ENCODE data around the gene LSM14A. TPM values are rescaled to one million over a fixed set of nuclear protein-coding genes. Genes with fewer than 3 reads are reported as not detected.

LSM14A gene
- total RNA-seq, 2 experiments from 2014 or later, result 87.9 to 102 TPM

DNA sequence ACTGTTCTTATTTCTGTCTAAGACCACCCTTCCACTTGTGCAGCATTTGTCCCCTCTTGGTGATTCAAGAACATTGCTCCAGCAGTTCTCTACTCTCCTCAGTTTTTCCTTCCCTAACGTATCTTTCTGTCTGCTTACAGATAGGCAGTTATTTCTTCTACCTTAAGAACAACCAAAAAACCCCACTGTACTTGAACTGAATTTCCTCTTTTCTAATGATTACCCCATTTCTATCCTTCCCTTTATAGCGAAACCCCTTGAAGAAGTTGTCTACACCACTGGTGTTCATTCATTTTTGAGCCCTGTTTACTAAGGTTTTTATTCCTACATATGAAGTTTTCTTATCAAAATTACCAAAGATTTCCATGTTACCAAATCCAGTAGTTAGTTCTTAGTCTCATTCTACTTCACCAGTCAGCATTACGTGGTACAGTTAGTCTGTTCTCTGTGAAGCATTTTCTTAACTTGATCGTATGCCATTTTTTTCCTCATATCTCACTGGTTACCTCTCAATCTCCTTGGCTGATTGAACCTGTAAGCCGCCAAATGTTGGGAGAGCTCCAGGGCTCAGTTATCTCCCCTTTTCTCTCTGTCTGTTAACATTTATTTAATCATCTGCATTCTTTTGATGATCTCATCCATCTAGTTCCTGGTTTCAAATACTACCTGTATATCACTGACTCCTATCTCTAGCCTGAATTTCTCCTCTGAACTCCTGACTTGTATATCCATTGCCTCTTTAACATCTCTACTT, 9.0 kb downstream of the LSM14A start:
- CTCF ChIA-PET, result no interaction called here
- Mint-ChIP-seq H3K9me3 (no peaks in the 10 kb centered on the region), H3K27ac (peak overlapping the region; percentile 52), H3K4me1 (ENCODE audit: low read depth) (peaks cover 81% of the 10 kb centered on the region), H3K36me3 (ENCODE audit: low read depth) (peaks cover 15% of the 10 kb centered on the region), H3K27me3 (ENCODE audit: low read depth) (no peaks in the 10 kb centered on the region), H3K4me3 (no peak overlapping the region)
- no peak for DNase-seq
- intact Hi-C loops (cut with micrococcal nuclease), result no loop called here

DNA sequence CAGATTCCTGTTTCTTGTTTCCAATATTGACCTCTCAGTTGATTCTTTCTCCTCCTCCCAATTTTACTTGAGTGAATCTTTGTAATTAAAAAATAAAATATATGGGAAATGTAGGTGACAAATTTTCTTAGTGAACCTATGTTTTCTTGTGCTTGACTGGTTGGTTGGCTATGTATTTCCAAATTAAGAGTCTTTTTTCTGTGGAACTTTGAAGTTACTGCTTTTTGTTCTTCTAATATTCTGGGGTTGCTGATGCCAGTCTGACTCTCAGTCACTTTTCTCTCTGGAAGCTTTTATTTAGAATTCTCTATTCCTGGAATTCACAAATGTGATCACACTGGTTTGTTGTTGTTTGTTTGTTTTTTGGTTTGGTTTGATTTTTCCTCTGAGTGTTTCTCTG, 9.8 kb downstream of the LSM14A start:
- Mint-ChIP-seq H3K4me3 (no peak overlapping the region), H3K4me1 (ENCODE audit: low read depth) (peaks cover 79% of the 10 kb centered on the region), H3K9me3 (no peaks in the 10 kb centered on the region), H3K27me3 (ENCODE audit: low read depth) (no peaks in the 10 kb centered on the region), H3K36me3 (ENCODE audit: low read depth) (peaks cover 17% of the 10 kb centered on the region), H3K27ac (no peak overlapping the region)
- intact Hi-C loops (cut with micrococcal nuclease), result no loop called here
- CTCF ChIA-PET, result interaction anchor here (0.7 kb wide), 1 partner anchor 12 kb away, joined by 3 read pairs; no protein-coding TSS in a partner anchor
- no peak for DNase-seq

DNA sequence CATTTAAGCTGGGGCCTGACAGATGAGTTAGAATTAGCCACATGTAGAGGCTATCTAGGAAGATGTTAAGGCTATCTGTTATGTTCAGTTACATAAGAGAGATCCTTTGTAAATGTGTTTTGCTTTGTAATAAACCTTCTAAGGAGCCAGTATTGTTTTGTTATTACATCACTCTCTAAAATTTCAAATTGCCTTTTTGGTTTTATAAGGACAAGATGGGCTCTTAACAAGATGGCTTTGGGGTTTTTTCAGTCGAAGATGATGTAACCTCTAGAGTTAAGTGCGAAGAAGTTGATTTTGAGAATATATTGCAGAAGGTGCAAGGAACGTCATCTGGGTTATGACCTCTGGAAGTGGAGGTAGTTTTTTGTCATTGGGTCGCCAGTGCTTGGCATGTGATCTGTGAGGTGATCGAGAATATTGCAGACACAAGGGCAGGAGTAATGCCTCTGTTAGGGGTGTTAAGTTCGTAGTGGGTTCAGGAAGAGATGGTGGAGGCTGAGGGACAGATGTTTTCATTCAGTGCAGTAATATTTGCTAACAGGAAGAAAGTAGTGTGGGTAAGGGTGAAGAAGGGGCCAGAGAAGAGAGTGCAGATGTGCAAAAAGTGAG, 12.7 kb downstream of the LSM14A start:
- no peak overlapping the region for H3K4me3 Mint-ChIP-seq
- peaks cover 13% of the 10 kb centered on the region for H3K36me3 Mint-ChIP-seq (ENCODE audit: low read depth)
- intact Hi-C loops (cut with micrococcal nuclease), result no loop called here
- H3K4me1 Mint-ChIP-seq (ENCODE audit: low read depth), result peaks cover 79% of the 10 kb centered on the region
- H3K9me3 Mint-ChIP-seq, result no peaks in the 10 kb centered on the region
- H3K27me3 Mint-ChIP-seq (ENCODE audit: low read depth), result no peaks in the 10 kb centered on the region
- DNase-seq, result no peak
- peak overlapping the region; percentile 62 for H3K27ac Mint-ChIP-seq
- CTCF ChIA-PET, result interaction anchor here (0.7 kb wide), 1 partner anchor 142 kb away, joined by 3 read pairs; no protein-coding TSS in a partner anchor

DNA sequence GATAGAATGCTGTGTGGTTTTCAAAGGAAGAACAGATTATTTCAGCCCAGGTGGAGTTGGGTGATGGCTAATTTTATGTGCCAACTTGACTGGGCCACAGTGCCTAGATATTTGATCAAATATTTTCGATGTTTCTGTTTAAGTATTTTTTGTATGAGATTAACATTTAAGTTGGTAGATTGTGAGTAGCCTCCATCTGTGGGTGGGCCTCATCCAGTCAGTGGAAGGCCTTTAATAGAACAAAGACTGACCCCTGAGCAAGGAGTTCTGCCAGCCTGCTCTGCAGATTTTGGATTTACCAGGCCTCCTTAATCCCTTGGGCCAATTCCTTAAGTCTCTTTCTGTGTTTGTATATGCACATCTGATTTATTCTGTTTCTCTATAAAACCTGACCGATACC, 13.9 kb downstream of the LSM14A start:
- DNase-seq, result no peak
- intact Hi-C loops (cut with micrococcal nuclease), result no loop called here
- Mint-ChIP-seq H3K27ac (no peak overlapping the region), H3K36me3 (ENCODE audit: low read depth) (peaks cover 4% of the 10 kb centered on the region), H3K9me3 (no peaks in the 10 kb centered on the region), H3K4me3 (no peak overlapping the region), H3K4me1 (ENCODE audit: low read depth) (peaks cover 79% of the 10 kb centered on the region), H3K27me3 (ENCODE audit: low read depth) (no peaks in the 10 kb centered on the region)
- CTCF ChIA-PET, result no interaction called here

DNA sequence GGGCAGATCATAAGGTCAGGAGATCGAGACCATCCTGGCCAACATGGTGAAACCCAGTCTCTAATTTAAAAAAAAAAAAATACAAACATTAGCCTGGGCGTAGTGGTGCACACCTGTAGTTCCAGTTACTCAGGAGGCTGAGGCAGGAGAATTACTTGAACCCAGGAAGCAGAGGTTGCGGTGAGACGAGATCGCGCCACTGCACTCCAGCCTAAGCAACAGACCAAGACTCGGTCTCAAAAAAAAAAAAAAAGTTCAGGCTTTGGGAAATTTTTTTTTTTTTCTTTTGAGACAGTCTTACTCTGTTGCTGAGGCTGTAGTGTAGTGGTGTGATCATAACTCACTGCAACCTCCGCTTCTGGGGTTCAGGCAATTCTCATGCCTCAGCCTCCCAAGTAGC, 14.7 kb downstream of the LSM14A start:
- no peak overlapping the region for H3K4me3 Mint-ChIP-seq
- intact Hi-C loops (cut with micrococcal nuclease), result no loop called here
- peaks cover 3% of the 10 kb centered on the region for H3K36me3 Mint-ChIP-seq (ENCODE audit: low read depth)
- no peak for DNase-seq
- no peaks in the 10 kb centered on the region for H3K27me3 Mint-ChIP-seq (ENCODE audit: low read depth)
- peaks cover 79% of the 10 kb centered on the region for H3K4me1 Mint-ChIP-seq (ENCODE audit: low read depth)
- H3K27ac Mint-ChIP-seq, result no peak overlapping the region
- CTCF ChIA-PET, result no interaction called here
- no peaks in the 10 kb centered on the region for H3K9me3 Mint-ChIP-seq

DNA sequence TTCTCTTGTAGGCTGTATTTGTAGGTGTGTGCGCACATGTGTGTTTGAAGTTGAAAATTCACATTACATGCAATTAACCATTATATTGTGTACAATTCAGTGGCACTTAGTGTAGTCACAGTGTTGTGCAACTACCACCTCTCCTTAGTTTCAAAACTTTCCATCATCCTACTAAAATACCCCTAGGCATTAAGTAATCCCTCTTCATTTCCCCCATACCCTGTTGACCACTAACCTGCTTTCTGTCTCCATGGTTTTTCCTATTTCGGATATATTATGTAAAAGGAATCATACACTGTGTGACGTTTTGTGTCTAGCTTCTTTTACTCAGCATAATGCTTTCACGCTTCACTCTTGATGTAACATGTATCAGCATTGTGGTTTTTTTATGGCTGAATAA, 16.1 kb downstream of the LSM14A start:
- H3K4me3 Mint-ChIP-seq, result no peak overlapping the region
- no peaks in the 10 kb centered on the region for H3K9me3 Mint-ChIP-seq
- H3K36me3 Mint-ChIP-seq (ENCODE audit: low read depth), result peaks cover 3% of the 10 kb centered on the region
- DNase-seq, result no peak
- CTCF ChIA-PET, result interaction anchor here (1.4 kb wide), 1 partner anchor 9 kb away, joined by 3 read pairs; no protein-coding TSS in a partner anchor
- no peaks in the 10 kb centered on the region for H3K27me3 Mint-ChIP-seq (ENCODE audit: low read depth)
- H3K4me1 Mint-ChIP-seq (ENCODE audit: low read depth), result peaks cover 69% of the 10 kb centered on the region
- intact Hi-C loops (cut with micrococcal nuclease), result no loop called here
- H3K27ac Mint-ChIP-seq, result no peak overlapping the region

DNA sequence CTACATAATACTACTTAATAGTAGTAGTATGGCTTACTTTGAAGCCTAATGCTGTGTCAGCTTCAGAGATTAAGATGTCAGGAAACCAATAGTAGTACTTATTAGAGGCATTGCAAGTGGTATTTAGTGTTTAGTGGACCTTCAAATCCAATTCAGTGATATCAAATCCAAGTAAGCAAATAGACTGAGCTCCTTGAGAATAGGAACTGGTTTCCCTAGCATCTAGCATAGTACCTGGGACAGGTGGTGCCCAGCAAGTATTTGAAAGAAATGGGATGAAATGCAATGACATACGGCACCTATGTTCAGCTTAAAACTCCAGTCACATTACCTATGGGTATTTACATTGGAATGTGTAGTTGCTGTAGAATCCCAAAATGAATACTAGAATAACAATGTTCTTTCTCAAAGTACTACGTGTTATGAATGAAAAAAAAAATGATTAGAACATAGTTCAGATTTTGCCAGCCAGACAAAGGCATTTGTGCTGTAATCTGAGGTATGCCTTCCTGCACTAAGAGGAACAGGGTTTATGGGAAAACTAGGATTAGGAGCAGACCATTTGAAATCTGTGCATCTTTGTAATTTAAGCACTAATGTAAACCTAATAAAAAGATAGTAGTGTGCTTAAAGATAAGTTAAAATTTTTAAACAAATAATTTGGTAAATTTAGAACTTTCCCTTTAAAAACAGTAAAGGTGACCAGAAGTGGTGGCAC, 17.1 kb downstream of the LSM14A start:
- intact Hi-C loops (cut with micrococcal nuclease), result no loop called here
- CTCF ChIA-PET, result interaction anchor here (1.4 kb wide), 1 partner anchor 8 kb away, joined by 3 read pairs; no protein-coding TSS in a partner anchor
- Mint-ChIP-seq H3K4me3 (no peak overlapping the region), H3K27ac (no peak overlapping the region), H3K36me3 (ENCODE audit: low read depth) (peaks cover 6% of the 10 kb centered on the region), H3K4me1 (ENCODE audit: low read depth) (peaks cover 70% of the 10 kb centered on the region), H3K9me3 (no peaks in the 10 kb centered on the region), H3K27me3 (ENCODE audit: low read depth) (no peaks in the 10 kb centered on the region)
- no peak for DNase-seq

DNA sequence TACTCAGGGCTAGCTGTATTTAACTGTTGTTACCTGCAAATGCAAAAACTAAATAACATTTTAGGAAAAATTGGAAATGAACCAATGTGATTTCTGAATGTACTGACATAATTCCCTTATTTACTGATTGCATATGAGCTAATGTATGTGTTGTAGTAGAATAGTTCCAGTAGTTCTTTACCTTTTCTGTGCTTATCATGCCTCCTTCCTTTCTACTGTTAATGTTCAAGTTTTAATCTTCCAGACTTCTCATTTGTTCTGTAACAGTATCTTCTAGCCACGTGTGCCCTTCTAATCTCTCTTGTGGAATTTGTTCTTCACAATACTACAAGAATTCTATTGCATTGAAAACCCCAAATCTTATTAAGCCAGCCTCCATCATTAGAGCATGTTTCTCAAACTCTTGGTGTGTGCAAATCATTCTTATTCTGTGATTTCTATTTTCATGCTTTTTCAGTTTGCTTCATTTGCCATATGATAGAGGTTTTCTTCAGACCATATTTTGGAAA, 17.7 kb downstream of the LSM14A start:
- Mint-ChIP-seq H3K4me3 (no peak overlapping the region), H3K27me3 (ENCODE audit: low read depth) (no peaks in the 10 kb centered on the region), H3K36me3 (ENCODE audit: low read depth) (peaks cover 6% of the 10 kb centered on the region), H3K9me3 (no peaks in the 10 kb centered on the region), H3K27ac (no peak overlapping the region), H3K4me1 (ENCODE audit: low read depth) (peaks cover 63% of the 10 kb centered on the region)
- CTCF ChIA-PET, result no interaction called here
- DNase-seq, result no peak
- intact Hi-C loops (cut with micrococcal nuclease), result no loop called here

DNA sequence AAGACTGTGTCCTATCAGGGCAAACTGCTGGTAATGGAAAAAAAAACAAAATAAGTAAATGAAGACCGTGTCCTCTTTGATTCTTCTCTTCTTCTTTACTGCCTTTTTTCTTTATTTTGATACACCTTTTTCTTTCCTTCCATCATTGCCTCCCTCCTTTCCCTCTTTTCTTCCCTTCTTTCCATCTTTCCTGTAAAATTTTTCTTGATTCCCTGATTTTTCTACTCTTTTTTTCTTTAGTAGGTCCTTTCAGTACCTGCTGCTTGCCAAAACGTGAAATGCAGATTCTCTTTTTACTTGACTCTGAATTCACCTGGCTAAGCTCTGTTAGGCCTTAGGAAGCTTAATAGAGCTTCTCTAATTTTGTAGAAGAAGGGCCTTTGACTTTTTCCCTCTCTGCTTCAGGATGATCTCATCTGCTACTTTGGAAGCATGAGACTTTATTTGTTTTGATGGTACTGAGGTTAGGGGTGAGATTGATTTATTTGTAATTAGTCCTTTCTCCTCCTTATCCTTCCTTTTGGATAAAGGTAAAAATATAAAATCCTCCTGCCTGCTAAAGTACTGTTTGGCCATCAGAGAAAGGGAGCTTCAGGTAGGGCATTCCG, 19.2 kb downstream of the LSM14A start:
- peak overlapping the region; percentile 48 for H3K27ac Mint-ChIP-seq
- DNase-seq, result no peak
- CTCF ChIA-PET, result no interaction called here
- intact Hi-C loops (cut with micrococcal nuclease), result no loop called here
- H3K4me3 Mint-ChIP-seq, result no peak overlapping the region
- H3K27me3 Mint-ChIP-seq (ENCODE audit: low read depth), result no peaks in the 10 kb centered on the region
- H3K9me3 Mint-ChIP-seq, result no peaks in the 10 kb centered on the region
- H3K4me1 Mint-ChIP-seq (ENCODE audit: low read depth), result peaks cover 51% of the 10 kb centered on the region
- peaks cover 8% of the 10 kb centered on the region for H3K36me3 Mint-ChIP-seq (ENCODE audit: low read depth)

DNA sequence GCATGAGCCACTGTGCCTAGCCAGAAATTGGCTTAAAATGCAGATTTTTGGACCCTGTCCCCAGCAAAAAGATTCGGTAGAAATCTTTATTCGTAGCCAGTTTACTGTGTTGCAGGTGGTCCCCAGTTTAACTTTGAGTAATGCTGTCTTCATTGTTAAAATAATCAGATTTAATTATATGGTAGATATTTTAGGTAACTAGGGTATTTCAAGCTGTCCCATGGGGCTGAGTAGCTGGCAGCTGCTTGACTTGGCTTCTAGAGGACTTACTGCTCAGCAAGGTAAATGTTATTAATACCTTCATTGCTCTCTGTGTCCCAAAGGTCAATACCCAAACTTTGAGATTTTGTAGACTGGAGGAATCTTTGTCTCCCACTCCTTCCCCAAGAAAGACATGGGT, 21.1 kb downstream of the LSM14A start:
- H3K36me3 Mint-ChIP-seq (ENCODE audit: low read depth), result peaks cover 10% of the 10 kb centered on the region
- H3K9me3 Mint-ChIP-seq, result peaks cover 2% of the 10 kb centered on the region
- H3K4me1 Mint-ChIP-seq (ENCODE audit: low read depth), result peaks cover 38% of the 10 kb centered on the region
- H3K27ac Mint-ChIP-seq, result no peak overlapping the region
- intact Hi-C loops (cut with micrococcal nuclease), result no loop called here
- DNase-seq, result no peak
- H3K4me3 Mint-ChIP-seq, result no peak overlapping the region
- H3K27me3 Mint-ChIP-seq (ENCODE audit: low read depth), result no peaks in the 10 kb centered on the region
- CTCF ChIA-PET, result interaction anchor here (0.9 to 1.3 kb wide), 2 partner anchors 15 to 153 kb away, joined by 3 read pairs; no protein-coding TSS in a partner anchor

DNA sequence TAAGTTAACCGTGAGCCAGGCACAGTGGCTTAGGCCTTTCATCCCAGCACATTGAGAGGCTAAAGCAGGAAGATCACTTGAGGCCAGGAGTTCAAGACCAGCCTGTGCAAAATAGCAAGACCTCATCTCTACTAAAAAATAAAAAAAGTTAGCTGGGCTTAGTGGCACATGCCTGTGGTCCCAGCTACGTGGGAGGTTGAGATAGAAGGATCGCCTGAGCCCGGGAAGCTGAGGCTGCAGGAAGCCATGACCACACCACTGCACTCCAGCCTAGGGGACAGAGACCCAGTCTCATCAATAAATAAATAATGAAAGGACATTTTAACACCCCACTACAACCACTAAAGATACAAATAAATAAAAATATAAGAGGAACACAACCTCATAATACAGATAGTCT, 21.6 kb downstream of the LSM14A start:
- Mint-ChIP-seq H3K9me3 (peaks cover 2% of the 10 kb centered on the region), H3K4me1 (ENCODE audit: low read depth) (peaks cover 35% of the 10 kb centered on the region), H3K27ac (no peak overlapping the region), H3K36me3 (ENCODE audit: low read depth) (peaks cover 13% of the 10 kb centered on the region), H3K4me3 (no peak overlapping the region), H3K27me3 (ENCODE audit: low read depth) (no peaks in the 10 kb centered on the region)
- no peak for DNase-seq
- CTCF ChIA-PET, result interaction anchor here (0.9 to 1.3 kb wide), 3 partner anchors 16 to 153 kb away, joined by 3 read pairs; no protein-coding TSS in a partner anchor
- intact Hi-C loops (cut with micrococcal nuclease), result no loop called here

DNA sequence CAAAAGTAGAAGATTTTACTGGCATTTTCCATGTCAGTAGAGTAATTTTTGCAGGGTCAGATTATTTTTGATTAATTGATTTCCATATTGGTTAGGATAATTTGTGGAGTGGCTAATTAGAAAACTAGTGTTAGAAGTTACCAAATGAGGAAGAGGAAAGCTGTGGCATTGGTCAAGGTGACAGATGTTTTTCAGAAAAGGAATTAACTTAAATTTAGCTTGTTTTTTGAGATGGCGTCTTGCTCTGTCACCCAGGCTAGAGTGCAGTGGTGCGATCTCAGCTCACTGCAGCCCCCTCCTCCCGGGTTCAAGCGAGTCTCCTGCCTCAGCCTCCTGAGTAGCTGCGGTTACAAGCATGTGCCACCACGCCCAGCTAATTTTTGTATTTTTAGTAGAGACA, 28.8 kb downstream of the LSM14A start:
- intact Hi-C loops (cut with micrococcal nuclease), result no loop called here
- H3K27ac Mint-ChIP-seq, result no peak overlapping the region
- no peak overlapping the region for H3K4me3 Mint-ChIP-seq
- H3K9me3 Mint-ChIP-seq, result peaks cover 2% of the 10 kb centered on the region
- DNase-seq, result no peak
- H3K27me3 Mint-ChIP-seq (ENCODE audit: low read depth), result no peaks in the 10 kb centered on the region
- CTCF ChIA-PET, result no interaction called here
- peaks cover 32% of the 10 kb centered on the region for H3K36me3 Mint-ChIP-seq (ENCODE audit: low read depth)
- peaks cover 4% of the 10 kb centered on the region for H3K4me1 Mint-ChIP-seq (ENCODE audit: low read depth)

Data from activated naive CD4-positive, alpha-beta T cell treated with anti-CD3 and anti-CD28 coated beads for 36 hours (primary cell).